Breast epithelium (tissue), 3 donors: ENCODE data around the gene APOE.

Source experiments
- POLR2A ChIP-seq: fragments of 450-650 bp; IDR thresholded peaks from one replicate; pipeline ENCODE4 v1.6.1; 2016; ENCODE audit warnings: antibody characterized with exemption, mild to moderate bottlenecking, moderate library complexity
- TF ChIP-seq, protein P1 (sequence below), 3 donors: fragments of 450-650 bp; IDR thresholded peaks; one replicate each; pipeline ENCODE4 v1.5.1; 2016 to 2017; ENCODE audit warnings: antibody characterized with exemption in 3 of 3, mild to moderate bottlenecking in 3 of 3, moderate library complexity in 3 of 3

DNA sequence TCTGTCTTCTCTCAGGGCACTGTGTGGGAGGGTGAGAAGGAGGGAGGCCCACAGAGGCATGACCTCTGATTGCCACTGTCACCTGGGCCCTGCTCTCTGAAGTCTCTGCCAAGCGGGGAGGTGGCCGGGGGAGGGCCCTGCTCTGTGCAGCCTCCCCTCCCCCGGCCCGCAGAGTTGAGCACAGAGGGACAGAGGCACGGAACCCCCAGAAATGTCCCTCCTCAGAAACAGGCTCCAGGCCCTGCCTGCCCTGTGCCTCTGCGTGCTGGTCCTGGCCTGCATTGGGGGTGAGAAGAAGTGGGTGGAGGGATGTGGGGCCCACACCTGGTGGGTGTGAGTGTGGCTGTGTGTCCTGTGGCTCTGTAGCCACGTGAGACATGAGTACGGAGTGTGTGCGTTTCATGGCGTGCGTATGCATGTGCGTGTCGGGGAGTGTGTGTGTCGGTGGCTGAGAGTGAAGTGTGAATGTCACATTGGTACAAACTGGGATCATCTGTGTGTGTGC lies 36.5 kb downstream of the APOE start, which contains the start of gene APOC4:
- TF ChIP-seq, protein P1, sequence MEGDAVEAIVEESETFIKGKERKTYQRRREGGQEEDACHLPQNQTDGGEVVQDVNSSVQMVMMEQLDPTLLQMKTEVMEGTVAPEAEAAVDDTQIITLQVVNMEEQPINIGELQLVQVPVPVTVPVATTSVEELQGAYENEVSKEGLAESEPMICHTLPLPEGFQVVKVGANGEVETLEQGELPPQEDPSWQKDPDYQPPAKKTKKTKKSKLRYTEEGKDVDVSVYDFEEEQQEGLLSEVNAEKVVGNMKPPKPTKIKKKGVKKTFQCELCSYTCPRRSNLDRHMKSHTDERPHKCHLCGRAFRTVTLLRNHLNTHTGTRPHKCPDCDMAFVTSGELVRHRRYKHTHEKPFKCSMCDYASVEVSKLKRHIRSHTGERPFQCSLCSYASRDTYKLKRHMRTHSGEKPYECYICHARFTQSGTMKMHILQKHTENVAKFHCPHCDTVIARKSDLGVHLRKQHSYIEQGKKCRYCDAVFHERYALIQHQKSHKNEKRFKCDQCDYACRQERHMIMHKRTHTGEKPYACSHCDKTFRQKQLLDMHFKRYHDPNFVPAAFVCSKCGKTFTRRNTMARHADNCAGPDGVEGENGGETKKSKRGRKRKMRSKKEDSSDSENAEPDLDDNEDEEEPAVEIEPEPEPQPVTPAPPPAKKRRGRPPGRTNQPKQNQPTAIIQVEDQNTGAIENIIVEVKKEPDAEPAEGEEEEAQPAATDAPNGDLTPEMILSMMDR (IDR thresholded peaks at IDR 0.05): no peak
- TF ChIP-seq POLR2A: no peak
